Caco-2 (cell line): Measurements from ENCODE around the gene FGL2. TPM values are rescaled to one million over a fixed set of nuclear protein-coding genes. Genes with fewer than 3 reads are reported as not detected.
"Not testable (repeated sequence)": the region's sequence is repeated elsewhere in the genome, so short reads cannot be mapped to it uniquely, and the experiment has no call there.

Experiments
- BruUV-seq: library from RNA; stranded (reverse); fragments of 400-500 nt; replicated peaks from 2 replicates; lab custom pipeline; 2021; lab: Mats Ljungman, UMichigan
- CTCF ChIA-PET: fragments of 300-600 bp; sonication (Branson Sonifier 250); formaldehyde crosslinking; loops from one replicate; lab custom pipeline; 2022; ENCODE audit warnings: antibody characterized with exemption; lab: Charles Lee
- POLR2A ChIA-PET: fragments of 300-600 bp; sonication (Branson Sonifier 250); formaldehyde crosslinking; loops from one replicate; lab custom pipeline; 2022; ENCODE audit warnings: antibody characterized with exemption; lab: Charles Lee
- DNase-seq, 2 experiments: peaks; one replicate each; pipeline versions ENCODE4 v3.0.0 to v3.0.0-alpha.2; 2020 to 2022
- H3K27me3 ChIP-seq: replicated peaks from 2 replicates; pipeline ENCODE4 v1.6.0; 2011; ENCODE audit warnings: low read length; ENCODE audit not compliant: control insufficient read depth, insufficient read depth
- H3K36me3 ChIP-seq: 2 replicates; pipeline ENCODE4 v1.5.1; 2011; ENCODE audit warnings: low read length; ENCODE audit not compliant: control insufficient read depth, insufficient read depth
- H3K4me1 ChIP-seq: fragments of 250-450 bp; sonication (Bioruptor Pico); 2 replicates; pipeline ENCODE4 v1.5.1; 2020; ENCODE audit warnings: mild to moderate bottlenecking
- H3K4me3 ChIP-seq: 2 replicates; pipeline ENCODE4 v1.5.1; 2011; ENCODE audit warnings: low read depth, mild to moderate bottlenecking, control low read depth, low read length
- H3K9me3 ChIP-seq: fragments of 250-450 bp; sonication (Bioruptor Pico); 2 replicates; pipeline ENCODE4 v1.5.1; 2020; ENCODE audit warnings: mild to moderate bottlenecking, moderate library complexity
- H3K27ac Mint-ChIP-seq: one replicate; pipeline ENCODE4 v1.8.0; 2022; ENCODE audit warnings: mixed read lengths; ENCODE audit not compliant: unreplicated experiment
- H3K27me3 Mint-ChIP-seq: one replicate; pipeline ENCODE4 v1.8.0; 2022; ENCODE audit warnings: mixed read lengths; ENCODE audit not compliant: insufficient read depth, unreplicated experiment
- H3K36me3 Mint-ChIP-seq: one replicate; pipeline ENCODE4 v1.8.0; 2022; ENCODE audit warnings: mild to moderate bottlenecking, mixed read lengths; ENCODE audit not compliant: insufficient read depth, unreplicated experiment
- H3K4me1 Mint-ChIP-seq: one replicate; pipeline ENCODE4 v1.8.0; 2022; ENCODE audit warnings: low read depth, mixed read lengths; ENCODE audit not compliant: unreplicated experiment
- H3K4me3 Mint-ChIP-seq: one replicate; pipeline ENCODE4 v1.8.0; 2022; ENCODE audit warnings: mild to moderate bottlenecking, moderate library complexity, mixed read lengths; ENCODE audit not compliant: unreplicated experiment
- H3K9me3 Mint-ChIP-seq: one replicate; pipeline ENCODE4 v1.8.0; 2022; ENCODE audit warnings: mixed read lengths; ENCODE audit not compliant: unreplicated experiment
- intact Hi-C: fragments of 100-400 bp; cut with micrococcal nuclease; formaldehyde crosslinking; loops from one replicate; pipeline ENCODE4 v1.10.0; 2022; ENCODE audit not compliant: unreplicated experiment
- total RNA-seq: library from RNA; stranded (reverse); gene quantifications from 2 replicates; pipeline ENCODE4 v1.2.3, GENCODE V29; 2022
- TF ChIP-seq, protein P1 (sequence below), 2 experiments: fragments of 200-600 bp in 1 of 2; IDR thresholded peaks; 1 replicate in 1 of 2; 2 replicates in 1 of 2; pipeline versions ENCODE4 v1.5.1 to v1.8.0; 2011 to 2022; ENCODE audit warnings: antibody characterized with exemption in 1 of 2, control low read depth in 1 of 2, inconsistent platforms in 1 of 2, low read depth in 1 of 2, low read length in 1 of 2, mild to moderate bottlenecking in 1 of 2, moderate library complexity in 1 of 2; ENCODE audit not compliant: insufficient read depth in 1 of 2, severe bottlenecking in 1 of 2, unreplicated experiment in 1 of 2

FGL2 gene
- total RNA-seq, 1 experiment from 2014 or later = not detected

DNA sequence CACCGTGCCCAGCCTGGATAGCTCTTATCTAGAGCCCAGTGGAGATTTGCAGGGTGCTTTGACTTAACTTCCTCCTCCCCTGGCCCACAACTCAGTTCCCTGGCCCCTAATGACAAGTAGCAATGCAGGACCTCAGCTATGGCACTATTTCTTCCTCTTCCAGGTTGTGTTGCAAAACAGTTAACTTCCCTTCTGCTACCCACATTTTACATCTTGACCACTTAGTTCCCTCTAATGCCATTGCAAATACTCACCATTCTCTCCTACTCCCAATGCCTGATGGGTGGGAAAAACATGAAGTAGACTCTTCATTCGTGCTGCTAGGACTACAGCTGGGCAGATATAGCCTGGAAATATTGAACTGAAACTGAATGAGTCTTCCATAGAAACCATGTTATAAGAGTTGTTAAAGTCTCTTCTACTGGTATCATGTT lies 39.1 kb upstream of the FGL2 start:
- Mint-ChIP-seq H3K27ac (no peak overlapping the region), H3K36me3 (no peaks in the 10 kb centered on the region), H3K4me1 (peaks cover 11% of the 10 kb centered on the region), H3K27me3 (no peaks in the 10 kb centered on the region), H3K9me3 (no peaks in the 10 kb centered on the region), H3K4me3 (no peak overlapping the region)
- 0 out of 2 replicates have a peak, but pooled peaks cover 9% of the 10 kb centered on the region for H3K4me1 ChIP-seq
- BruUV-seq = no TSS peak
- no peaks in the 10 kb centered on the region for H3K9me3 ChIP-seq
- CTCF ChIA-PET = no interaction called here
- intact Hi-C loops = no loop called here
- POLR2A ChIA-PET = no interaction called here
- no peaks in the 10 kb centered on the region for H3K36me3 ChIP-seq
- DNase-seq = no peak
- no peaks in the 10 kb centered on the region for H3K27me3 ChIP-seq
- H3K4me3 ChIP-seq = no peak overlapping the region
- TF ChIP-seq, protein P1, sequence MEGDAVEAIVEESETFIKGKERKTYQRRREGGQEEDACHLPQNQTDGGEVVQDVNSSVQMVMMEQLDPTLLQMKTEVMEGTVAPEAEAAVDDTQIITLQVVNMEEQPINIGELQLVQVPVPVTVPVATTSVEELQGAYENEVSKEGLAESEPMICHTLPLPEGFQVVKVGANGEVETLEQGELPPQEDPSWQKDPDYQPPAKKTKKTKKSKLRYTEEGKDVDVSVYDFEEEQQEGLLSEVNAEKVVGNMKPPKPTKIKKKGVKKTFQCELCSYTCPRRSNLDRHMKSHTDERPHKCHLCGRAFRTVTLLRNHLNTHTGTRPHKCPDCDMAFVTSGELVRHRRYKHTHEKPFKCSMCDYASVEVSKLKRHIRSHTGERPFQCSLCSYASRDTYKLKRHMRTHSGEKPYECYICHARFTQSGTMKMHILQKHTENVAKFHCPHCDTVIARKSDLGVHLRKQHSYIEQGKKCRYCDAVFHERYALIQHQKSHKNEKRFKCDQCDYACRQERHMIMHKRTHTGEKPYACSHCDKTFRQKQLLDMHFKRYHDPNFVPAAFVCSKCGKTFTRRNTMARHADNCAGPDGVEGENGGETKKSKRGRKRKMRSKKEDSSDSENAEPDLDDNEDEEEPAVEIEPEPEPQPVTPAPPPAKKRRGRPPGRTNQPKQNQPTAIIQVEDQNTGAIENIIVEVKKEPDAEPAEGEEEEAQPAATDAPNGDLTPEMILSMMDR (IDR thresholded peaks at IDR 0.05; ENCODE audit: insufficient read depth in 1 of 2, low read depth in 1 of 2, low read length in 1 of 2, severe bottlenecking in 1 of 2, unreplicated experiment in 1 of 2) = no peak

DNA sequence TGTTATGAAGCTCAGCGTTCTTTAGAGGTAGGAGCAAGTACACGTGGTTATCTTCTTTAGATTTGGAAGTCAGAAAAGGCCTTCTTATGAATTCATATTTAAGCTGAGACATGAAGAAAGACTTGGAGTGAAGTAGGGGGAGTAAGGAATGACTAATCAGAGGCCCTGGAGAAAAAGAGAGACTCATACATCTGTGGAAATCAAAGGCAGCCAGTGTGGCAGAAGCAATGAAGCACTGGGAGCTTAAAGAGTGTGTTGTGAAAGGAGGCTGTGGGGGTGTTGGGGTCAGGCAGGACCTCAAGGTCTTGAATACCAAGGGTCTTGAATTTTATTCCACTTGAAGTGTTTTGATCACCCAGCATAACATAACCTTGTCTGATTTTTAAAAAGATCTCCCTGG lies 35.7 kb upstream of the FGL2 start:
- Histone ChIP-seq H3K9me3 (no peaks in the 10 kb centered on the region), H3K4me3 (no peak overlapping the region), H3K27me3 (no peaks in the 10 kb centered on the region), H3K36me3 (no peaks in the 10 kb centered on the region), H3K4me1 (no peaks in the 10 kb centered on the region)
- BruUV-seq = no TSS peak
- POLR2A ChIA-PET = no interaction called here
- Mint-ChIP-seq H3K36me3 (no peaks in the 10 kb centered on the region), H3K4me1 (no peaks in the 10 kb centered on the region), H3K9me3 (peaks cover 9% of the 10 kb centered on the region), H3K4me3 (no peak overlapping the region), H3K27ac (no peak overlapping the region), H3K27me3 (peaks cover 8% of the 10 kb centered on the region)
- DNase-seq = no peak
- CTCF ChIA-PET = no interaction called here
- intact Hi-C loops = no loop called here
- TF ChIP-seq, protein P1 (IDR thresholded peaks at IDR 0.05; ENCODE audit: insufficient read depth in 1 of 2, low read depth in 1 of 2, low read length in 1 of 2, severe bottlenecking in 1 of 2, unreplicated experiment in 1 of 2) = no peak

DNA sequence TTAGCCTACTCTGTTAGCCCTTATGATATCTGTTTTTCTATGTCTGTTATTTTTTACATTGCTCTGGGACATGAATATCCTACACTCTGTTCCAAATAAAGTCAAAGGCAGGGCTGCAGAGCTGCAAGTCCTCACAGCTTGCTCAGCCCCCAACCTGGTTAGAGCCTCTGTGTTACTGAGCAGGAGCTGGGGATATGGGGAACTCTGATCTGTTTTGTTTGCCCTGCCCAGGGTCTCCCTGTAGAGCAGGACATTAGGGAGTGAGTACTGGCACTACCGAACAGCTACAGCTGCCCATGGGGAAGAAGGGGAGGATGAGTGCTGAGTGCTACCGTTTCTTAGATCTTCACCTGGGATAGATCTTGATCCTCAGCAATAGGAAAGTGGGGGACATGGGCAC lies 32.8 kb upstream of the FGL2 start:
- Histone ChIP-seq H3K36me3 (no peaks in the 10 kb centered on the region), H3K9me3 (no peaks in the 10 kb centered on the region), H3K4me1 (no peaks in the 10 kb centered on the region), H3K27me3 (no peaks in the 10 kb centered on the region), H3K4me3 (no peak overlapping the region)
- Mint-ChIP-seq H3K4me3 (no peak overlapping the region), H3K36me3 (no peaks in the 10 kb centered on the region), H3K27me3 (peaks cover 12% of the 10 kb centered on the region), H3K27ac (no peak overlapping the region), H3K9me3 (peaks cover 13% of the 10 kb centered on the region), H3K4me1 (no peaks in the 10 kb centered on the region)
- no TSS peak for BruUV-seq
- ChIA-PET POLR2A (no interaction called here), CTCF (no interaction called here)
- TF ChIP-seq, protein P1 (IDR thresholded peaks at IDR 0.05; ENCODE audit: insufficient read depth in 1 of 2, low read depth in 1 of 2, low read length in 1 of 2, severe bottlenecking in 1 of 2, unreplicated experiment in 1 of 2) = no peak
- intact Hi-C loops = no loop called here
- DNase-seq = no peak

DNA sequence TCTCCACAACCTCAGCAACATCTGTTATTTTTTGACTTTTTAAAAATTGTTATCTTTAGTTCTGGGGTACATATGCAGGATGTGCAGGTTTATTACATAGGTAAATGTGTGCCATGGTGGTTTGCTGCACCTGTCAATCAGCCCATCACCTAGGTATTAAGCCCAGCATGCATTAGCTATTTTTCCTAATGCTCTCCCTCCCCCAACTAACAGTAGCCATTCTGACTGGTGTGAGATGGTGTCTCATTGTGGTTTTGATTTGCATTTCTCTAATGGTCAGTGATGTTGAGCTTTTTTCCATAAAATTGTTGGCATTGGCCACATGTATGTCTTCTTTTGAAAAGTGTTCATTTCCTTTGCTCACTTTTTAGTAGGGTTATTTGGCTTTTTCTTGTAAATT lies 29.2 kb upstream of the FGL2 start:
- H3K9me3 Mint-ChIP-seq = peaks cover 13% of the 10 kb centered on the region
- H3K27me3 ChIP-seq, H3K4me3 ChIP-seq, H3K36me3 Mint-ChIP-seq, CTCF ChIA-PET, H3K4me3 Mint-ChIP-seq, BruUV-seq, H3K4me1 ChIP-seq, POLR2A ChIA-PET, H3K4me1 Mint-ChIP-seq, H3K27ac Mint-ChIP-seq, intact Hi-C loops, DNase-seq, H3K9me3 ChIP-seq, H3K36me3 ChIP-seq: not testable (repeated sequence)
- peaks cover 12% of the 10 kb centered on the region for H3K27me3 Mint-ChIP-seq
